ENCODE data around the gene RALGAPB. TPM values are rescaled to one million over a fixed set of nuclear protein-coding genes. Genes with fewer than 3 reads are reported as not detected.
"Not testable (repeated sequence)": the region's sequence is repeated elsewhere in the genome, so short reads cannot be mapped to it uniquely, and the experiment has no call there.

The RALGAPB gene
- total RNA-seq, 1 donor = 45.8 TPM

- TF ChIP-seq, protein P1, sequence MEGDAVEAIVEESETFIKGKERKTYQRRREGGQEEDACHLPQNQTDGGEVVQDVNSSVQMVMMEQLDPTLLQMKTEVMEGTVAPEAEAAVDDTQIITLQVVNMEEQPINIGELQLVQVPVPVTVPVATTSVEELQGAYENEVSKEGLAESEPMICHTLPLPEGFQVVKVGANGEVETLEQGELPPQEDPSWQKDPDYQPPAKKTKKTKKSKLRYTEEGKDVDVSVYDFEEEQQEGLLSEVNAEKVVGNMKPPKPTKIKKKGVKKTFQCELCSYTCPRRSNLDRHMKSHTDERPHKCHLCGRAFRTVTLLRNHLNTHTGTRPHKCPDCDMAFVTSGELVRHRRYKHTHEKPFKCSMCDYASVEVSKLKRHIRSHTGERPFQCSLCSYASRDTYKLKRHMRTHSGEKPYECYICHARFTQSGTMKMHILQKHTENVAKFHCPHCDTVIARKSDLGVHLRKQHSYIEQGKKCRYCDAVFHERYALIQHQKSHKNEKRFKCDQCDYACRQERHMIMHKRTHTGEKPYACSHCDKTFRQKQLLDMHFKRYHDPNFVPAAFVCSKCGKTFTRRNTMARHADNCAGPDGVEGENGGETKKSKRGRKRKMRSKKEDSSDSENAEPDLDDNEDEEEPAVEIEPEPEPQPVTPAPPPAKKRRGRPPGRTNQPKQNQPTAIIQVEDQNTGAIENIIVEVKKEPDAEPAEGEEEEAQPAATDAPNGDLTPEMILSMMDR (IDR thresholded peaks at IDR 0.05; ENCODE audit: insufficient read depth, low read depth, low read length) = no peak
- DNase-seq (ENCODE audit: low read depth) = no peak
- H3K4me3 ChIP-seq (ENCODE audit: low read depth, low read length) = no peak overlapping the region
Measured at GRCh38 chr20:38429301-38429700, 43.3 kb upstream of the RALGAPB start.

GRCh38 chr20:38430679-38431325 is 41.8 kb upstream of the RALGAPB start:
- DNase-seq (ENCODE audit: low read depth) = no peak
- TF ChIP-seq, protein P1 (IDR thresholded peaks at IDR 0.05; ENCODE audit: insufficient read depth, low read depth, low read length) = no peak
- H3K4me3 ChIP-seq (ENCODE audit: low read depth, low read length) = no peak overlapping the region

- no peak overlapping the region for H3K4me3 ChIP-seq (ENCODE audit: low read depth, low read length)
- no peak for DNase-seq (ENCODE audit: low read depth)
- TF ChIP-seq, protein P1 (IDR thresholded peaks at IDR 0.05; ENCODE audit: insufficient read depth, low read depth, low read length) = no peak
Measured at GRCh38 chr20:38432292-38432691, 40.4 kb upstream of the RALGAPB start.

- H3K4me3 ChIP-seq (ENCODE audit: low read depth, low read length); DNase-seq (ENCODE audit: low read depth): not testable (repeated sequence)
Measured at GRCh38 chr20:38432870-38433269, 39.8 kb upstream of the RALGAPB start.

- peak overlapping the region; percentile 77 for H3K4me3 ChIP-seq (ENCODE audit: low read depth, low read length)
- TF ChIP-seq, protein P1 (IDR thresholded peaks at IDR 0.05; ENCODE audit: insufficient read depth, low read depth, low read length) = no peak
- no peak for DNase-seq (ENCODE audit: low read depth)
Measured at GRCh38 chr20:38433304-38433972, 39.2 kb upstream of the RALGAPB start.

DNA sequence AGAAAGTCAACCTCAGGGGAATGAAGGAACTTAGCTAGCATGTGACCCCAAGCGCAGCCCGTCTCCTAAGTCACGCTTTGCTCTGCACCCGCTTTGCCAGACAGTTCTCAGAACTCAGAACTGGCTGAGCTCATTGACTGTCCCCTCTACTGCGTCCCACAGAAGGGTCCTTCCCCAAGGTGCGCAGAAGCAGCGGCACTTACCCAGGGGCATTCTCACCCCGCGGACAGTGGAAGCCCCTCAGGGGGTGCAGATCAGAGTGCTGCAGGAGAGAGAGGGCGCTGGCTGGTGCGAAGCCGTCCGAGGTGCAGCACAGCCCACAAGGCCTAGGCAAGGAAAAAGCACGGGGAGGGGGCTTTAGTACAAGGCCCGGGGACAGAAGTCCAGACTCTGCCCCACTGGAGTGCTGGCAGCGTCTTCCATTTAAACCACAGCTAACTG is 38.3 kb upstream of the RALGAPB start:
- peak; percentile 50 for DNase-seq (ENCODE audit: low read depth)
- H3K4me3 ChIP-seq (ENCODE audit: low read depth, low read length) = peak overlapping the region; percentile 77
- TF ChIP-seq, protein P1 (IDR thresholded peaks at IDR 0.05; ENCODE audit: insufficient read depth, low read depth, low read length) = no peak

- H3K4me3 ChIP-seq (ENCODE audit: low read depth, low read length) = peak within 1 kb of the TSS; percentile 77
- peak; percentile 95 for DNase-seq (ENCODE audit: low read depth)
- TF ChIP-seq, protein P1 (IDR thresholded peaks at IDR 0.05; ENCODE audit: insufficient read depth, low read depth, low read length) = peak; percentile 100
Measured at GRCh38 chr20:38434770-38435554, 37.7 kb upstream of the RALGAPB start, which contains the start of gene SNHG17. Gene SNHG17, minus strand, starts transcription at chr20:38435328.
